Activated gamma-delta T cell (primary cell): ENCODE results near the gene YBX1.

Source experiments
- DNase-seq: peaks from one replicate; lab custom pipeline; 2025; lab: John Stamatoyannopoulos, UW

The YBX1 gene

GRCh38 chr1:42734201-42735035, 52.2 kb downstream of the YBX1 start:
- no peak for DNase-seq

GRCh38 chr1:42735056-42735455, 52.8 kb downstream of the YBX1 start:
- DNase-seq: no peak

GRCh38 chr1:42735477-42736105, 53.4 kb downstream of the YBX1 start:
- DNase-seq: no peak

- DNase-seq: no peak
These were observed 53.9 kb downstream of the YBX1 start for GRCh38 chr1:42736152-42736551.

GRCh38 chr1:42736571-42737200, 54.5 kb downstream of the YBX1 start:
- DNase-seq: no peak

GRCh38 chr1:42737257-42737656, 55.0 kb downstream of the YBX1 start:
- DNase-seq: no peak

- DNase-seq: no peak
These were observed 55.9 kb downstream of the YBX1 start for GRCh38 chr1:42737986-42738677.

GRCh38 chr1:42738678-42739226, 56.5 kb downstream of the YBX1 start:
- DNase-seq: no peak

GRCh38 chr1:42739753-42740700, 57.8 kb downstream of the YBX1 start, which contains the start of gene CLDN19:
Gene CLDN19 (minus strand): TSS chr1:42740236. CDS start chr1:42740063, 173 bp downstream.
- no peak for DNase-seq

GRCh38 chr1:42740851-42741580, 58.8 kb downstream of the YBX1 start:
- no peak for DNase-seq

- no peak for DNase-seq
These were observed 59.5 kb downstream of the YBX1 start for GRCh38 chr1:42741706-42742105.

- DNase-seq: no peak
These were observed 59.9 kb downstream of the YBX1 start for GRCh38 chr1:42742141-42742540.

- DNase-seq: no peak
These were observed 60.5 kb downstream of the YBX1 start for GRCh38 chr1:42742617-42743316.

- no peak for DNase-seq
These were observed 61.3 kb downstream of the YBX1 start for GRCh38 chr1:42743317-42744147.

- no peak for DNase-seq
These were observed 61.9 kb downstream of the YBX1 start for GRCh38 chr1:42744148-42744413.

- no peak for DNase-seq
These were observed 63.6 kb downstream of the YBX1 start for GRCh38 chr1:42745851-42746250.

GRCh38 chr1:42746436-42747105, 64.4 kb downstream of the YBX1 start:
- no peak for DNase-seq

- DNase-seq: no peak
These were observed 64.9 kb downstream of the YBX1 start for GRCh38 chr1:42747125-42747524.
